Prostate gland (tissue), 2 donors: ENCODE data around the gene KIN.

Source experiments
- CTCF ChIP-seq, 4 experiments: fragments of 200-600 bp in 2 of 4; fragments of 450-650 bp in 2 of 4; sonication (generic) in 2 of 4; IDR thresholded peaks; 1 replicate in 3 of 4; 2 replicates in 1 of 4; pipeline ENCODE4 v1.5.1; 2016 to 2019; ENCODE audit warnings: antibody characterized with exemption in 4 of 4, mild to moderate bottlenecking in 2 of 4, moderate library complexity in 2 of 4
- POLR2A ChIP-seq: fragments of 450-650 bp; IDR thresholded peaks from one replicate; pipeline ENCODE4 v1.6.1; 2016; ENCODE audit warnings: antibody characterized with exemption, mild to moderate bottlenecking
- POLR2AphosphoS5 ChIP-seq: sonication (generic); formaldehyde crosslinking; IDR thresholded peaks from one replicate; pipeline ENCODE4 v1.6.1; 2017; ENCODE audit warnings: antibody characterized with exemption

- no peak for TF ChIP-seq CTCF (IDR thresholded peaks at IDR 0.05)
- no peak for TF ChIP-seq POLR2A
- no peak for TF ChIP-seq POLR2AphosphoS5
These were observed 6.6 kb upstream of the KIN start for GRCh38 chr10:7794251-7795026.
